ENCODE results near the gene MYRFL.
"Not testable (repeated sequence)": the region's sequence is repeated elsewhere in the genome, so short reads cannot be mapped to it uniquely, and the experiment has no call there.

MYRFL gene

GRCh38 chr12:69824966-69825560, at the start of gene MYRFL:
Gene MYRFL, plus strand, starts transcription at chr12:69825227. Its CDS starts 291 bp downstream, at chr12:69825518.
- no peak for DNase-seq (ENCODE audit: low read depth)

DNA sequence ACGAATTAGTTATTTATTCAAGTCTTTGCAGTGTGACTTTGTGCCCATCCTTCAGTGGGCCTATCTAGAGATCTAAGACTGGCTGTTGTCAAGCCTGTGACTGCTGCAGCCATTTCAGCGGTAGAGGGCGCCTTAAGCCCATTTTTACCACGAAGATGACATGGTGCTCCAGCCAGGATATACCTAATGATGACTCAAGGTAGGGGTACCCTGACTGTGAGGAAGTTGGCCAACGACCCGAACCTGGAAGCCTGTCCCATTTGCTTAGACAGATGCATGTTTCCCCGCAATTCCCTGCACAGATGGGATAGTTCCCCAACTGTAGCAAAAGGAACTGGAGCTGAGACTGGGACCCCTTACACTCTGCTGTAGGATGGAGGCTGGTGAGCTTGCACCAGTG, 45.1 kb upstream of the MYRFL start:
- DNase-seq (ENCODE audit: low read depth): no peak

DNA sequence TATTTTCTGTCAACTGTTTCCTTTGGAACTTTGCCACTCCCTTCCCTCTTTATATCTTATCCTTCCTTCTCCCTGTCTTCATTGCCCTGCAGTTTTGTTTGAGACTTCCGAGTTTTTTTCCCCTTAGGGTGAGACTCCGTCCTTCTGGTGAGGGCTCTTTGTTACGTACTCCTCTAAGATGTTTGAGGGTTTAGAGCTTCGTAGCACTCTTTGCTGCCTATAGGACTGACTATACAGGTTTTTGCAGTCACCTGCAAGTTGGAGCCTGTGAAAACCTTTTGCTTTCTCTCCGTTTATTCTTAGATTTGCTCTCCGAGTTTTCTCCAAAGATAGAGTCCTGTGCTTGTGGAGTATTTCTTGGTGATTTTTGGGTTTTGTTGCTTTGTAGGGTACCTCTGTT, 41.7 kb upstream of the MYRFL start:
- no peak for DNase-seq (ENCODE audit: low read depth)

- no peak for DNase-seq (ENCODE audit: low read depth)
These were observed 35.7 kb upstream of the MYRFL start for GRCh38 chr12:69789351-69789750.

DNA sequence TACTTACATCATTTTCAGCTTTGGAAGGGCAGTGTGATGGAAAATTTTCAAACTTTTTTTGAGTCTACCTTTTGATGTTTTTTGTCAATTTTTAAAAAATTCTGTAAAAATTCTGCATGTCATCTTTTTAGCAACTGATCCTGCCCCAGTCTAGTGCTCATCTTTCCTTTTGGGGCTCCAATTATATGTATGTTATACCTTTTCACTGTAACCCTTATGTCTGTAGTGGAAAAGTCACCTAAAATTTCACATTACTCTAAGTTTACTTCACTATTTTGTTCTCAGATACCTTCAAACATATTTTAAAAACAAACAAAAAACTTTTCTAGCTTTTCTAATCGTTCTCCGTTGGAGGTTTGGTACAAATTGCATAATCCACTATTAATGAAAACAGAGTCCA, 32.5 kb upstream of the MYRFL start:
- DNase-seq (ENCODE audit: low read depth): no peak

DNA sequence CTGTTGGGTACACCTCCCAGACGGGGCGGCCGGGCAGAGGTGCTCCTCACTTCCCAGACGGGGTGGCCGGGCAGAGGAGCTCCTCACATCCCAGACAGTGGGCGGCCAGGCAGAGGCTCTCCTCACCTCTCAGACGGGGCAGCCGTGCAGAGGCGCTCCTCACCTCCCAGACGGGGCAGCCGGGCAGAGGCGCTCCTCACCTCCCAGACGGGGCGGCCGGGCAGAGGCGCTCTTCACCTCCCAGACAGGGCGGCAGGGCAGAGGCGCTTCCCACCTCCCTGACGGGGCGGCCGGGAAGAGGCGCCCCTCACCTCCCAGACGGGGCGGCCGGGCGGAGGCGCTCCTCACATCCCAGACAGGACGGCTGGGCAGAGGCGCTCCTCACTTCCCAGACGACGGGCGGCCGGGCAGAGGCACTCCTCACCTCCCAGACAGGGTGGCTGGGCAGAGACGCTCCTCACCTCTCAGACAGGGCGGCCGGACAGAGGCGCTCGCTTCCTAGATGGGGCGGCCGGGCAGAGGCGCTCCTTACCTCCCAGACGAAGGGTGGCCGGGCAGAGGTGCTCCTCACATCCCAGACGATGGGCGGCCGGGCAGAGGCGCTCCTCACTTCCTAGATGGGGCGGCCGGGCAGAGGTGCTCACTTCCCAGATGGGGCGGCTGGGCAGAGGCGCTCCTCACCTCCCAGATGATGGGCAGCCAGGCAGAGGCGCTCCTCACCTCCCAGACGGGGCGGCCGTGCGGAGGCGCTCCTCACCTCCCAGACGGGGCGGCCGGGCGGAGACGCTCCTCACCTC, 17.7 kb upstream of the MYRFL start:
- DNase-seq (ENCODE audit: low read depth): not testable (repeated sequence)

GRCh38 chr12:69810870-69811498, 14.0 kb upstream of the MYRFL start:
- DNase-seq (ENCODE audit: low read depth): no peak

- no peak for DNase-seq (ENCODE audit: low read depth)
These were observed 8.9 kb upstream of the MYRFL start for GRCh38 chr12:69816082-69816481.

DNA sequence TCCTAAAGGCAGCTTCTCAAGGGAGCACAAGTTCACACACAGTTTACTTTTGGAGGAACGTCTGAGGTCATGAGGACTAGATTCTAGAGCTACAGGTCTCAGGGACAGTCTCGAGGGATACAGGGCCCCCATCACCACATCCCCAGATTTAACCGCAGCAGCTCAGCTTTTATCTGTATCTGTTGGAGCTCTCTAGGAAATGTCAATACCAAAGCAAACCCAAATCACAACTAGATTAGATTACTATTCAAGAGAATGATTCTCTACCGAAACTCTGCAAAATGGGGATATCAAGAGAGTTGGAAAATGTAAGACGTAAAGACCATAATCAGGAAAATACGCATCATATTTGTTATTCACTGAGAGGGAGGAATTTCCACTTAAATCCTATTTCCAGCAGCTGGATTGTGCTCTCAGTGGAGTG, 4.0 kb upstream of the MYRFL start:
- DNase-seq (ENCODE audit: low read depth): no peak

DNA sequence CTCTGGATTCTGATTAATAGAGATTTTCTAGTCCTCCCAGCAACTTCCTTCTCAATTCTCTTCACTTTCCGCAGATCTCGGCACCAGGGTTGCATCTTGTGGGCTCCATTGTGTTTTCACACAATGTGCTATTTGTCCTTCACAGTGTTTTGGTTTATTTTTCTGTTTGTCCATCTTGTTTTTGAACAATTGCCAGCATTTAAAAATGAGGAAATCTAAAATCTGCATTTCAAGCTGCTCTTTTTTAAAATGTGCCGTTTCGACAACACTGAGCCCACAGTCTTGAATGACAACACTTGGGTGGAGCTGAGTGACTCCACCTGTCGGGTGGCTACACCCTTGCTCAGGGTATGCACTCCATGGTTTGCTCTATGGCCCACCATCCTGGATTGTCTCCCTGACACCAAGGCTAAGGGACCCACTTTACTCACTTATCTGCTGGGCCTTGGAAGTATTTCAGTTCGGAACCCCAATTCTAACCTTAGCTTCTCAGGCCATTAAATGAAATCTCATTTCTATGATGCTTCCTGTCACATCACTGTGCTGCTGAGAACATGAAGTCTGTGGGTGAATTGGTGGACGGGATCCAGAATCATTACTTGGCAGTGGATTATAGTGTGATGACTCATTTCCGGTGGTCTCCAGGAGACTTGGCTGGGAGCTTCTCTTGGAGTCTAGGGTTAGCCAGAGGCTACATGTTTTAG, 3.4 kb upstream of the MYRFL start:
- DNase-seq (ENCODE audit: low read depth): no peak

DNA sequence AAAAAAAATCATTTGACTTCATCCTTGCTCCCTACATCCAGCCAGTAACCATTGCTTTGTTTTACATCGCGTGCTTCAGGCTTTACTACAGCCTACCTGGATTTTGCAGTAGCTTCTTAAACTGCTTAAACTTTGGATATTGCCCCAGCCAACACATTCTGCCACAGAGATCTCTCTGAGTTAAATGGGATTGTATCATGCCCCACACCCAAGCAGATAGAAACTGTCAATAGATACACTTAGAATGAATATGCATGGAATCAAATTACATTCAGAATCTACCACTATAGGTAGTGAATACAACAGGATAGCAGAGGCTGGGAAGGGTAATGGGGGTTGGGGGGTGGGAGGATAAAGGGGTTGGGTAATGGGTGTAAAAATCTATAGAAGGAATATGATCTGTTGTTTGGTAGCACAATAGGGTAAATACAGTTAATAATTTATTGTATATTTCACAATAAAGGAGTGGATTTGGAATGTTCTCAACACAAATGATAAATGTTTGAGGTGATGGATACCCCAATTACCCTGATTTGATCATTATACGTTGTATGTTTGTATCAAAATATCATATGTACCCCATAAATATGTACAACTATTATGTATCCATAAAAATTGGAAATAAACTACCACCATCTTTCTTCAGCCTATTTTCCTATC, 2.7 kb upstream of the MYRFL start:
- DNase-seq (ENCODE audit: low read depth): no peak

- DNase-seq (ENCODE audit: low read depth): no peak
These were observed 999 bp upstream of the MYRFL start for GRCh38 chr12:69824028-69824427.

DNA sequence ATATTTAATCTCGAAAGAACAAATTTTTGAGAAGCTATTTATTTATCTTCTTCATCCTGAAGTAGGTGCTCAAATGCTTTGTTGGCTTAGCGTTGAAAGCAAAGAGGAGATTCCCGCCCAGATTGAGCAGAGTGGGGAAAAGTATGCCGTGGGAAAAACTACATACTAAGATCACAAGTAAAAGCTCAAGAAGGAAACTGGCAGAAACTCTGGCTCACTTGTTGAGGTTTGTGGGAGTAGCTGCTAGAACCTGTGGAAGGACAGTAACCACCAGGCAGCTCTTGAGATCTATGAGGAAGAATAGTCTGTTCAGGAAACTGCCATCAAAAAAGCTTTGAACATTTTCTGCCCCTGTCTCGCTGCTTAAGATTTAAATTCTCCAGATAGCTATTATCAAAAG, 3.9 kb downstream of the MYRFL start:
- DNase-seq (ENCODE audit: low read depth): no peak

DNA sequence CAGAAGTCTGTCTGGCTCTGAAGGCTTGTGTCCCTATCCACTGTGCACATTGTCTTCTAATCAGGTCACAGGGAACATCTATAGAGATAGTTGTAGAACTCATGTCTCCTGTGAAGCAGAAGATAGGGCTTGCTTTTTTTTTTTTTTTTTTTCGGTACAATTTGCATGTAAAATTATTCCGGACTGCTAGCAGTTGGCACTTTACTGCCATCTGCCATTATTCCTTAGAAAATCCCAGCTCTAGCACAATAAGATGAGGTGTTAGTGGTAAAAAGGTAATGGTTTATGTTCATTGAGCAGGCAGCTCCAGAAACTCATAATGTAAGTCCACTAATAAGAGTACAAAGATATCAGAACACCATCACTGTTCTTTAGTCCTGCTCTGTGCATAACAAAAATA, 8.7 kb downstream of the MYRFL start:
- no peak for DNase-seq (ENCODE audit: low read depth)

DNA sequence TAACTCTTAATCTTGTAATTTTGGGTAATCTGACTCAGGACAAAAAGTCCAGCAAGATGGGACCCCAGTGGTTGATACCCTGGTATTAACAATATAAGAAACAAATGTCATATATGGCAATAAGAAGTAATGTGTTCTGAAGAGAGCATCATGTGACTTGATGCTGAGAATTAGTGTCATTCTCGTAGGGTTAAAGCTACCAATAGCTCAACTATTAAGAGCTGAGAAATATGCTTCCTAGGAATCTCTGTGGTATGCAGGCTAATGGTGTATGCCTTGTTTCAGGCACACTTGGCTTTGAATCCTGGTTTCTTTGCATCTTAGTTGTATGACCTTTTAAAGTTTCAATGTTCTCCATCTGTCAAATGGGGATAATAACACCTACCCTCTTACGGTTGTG, 9.1 kb downstream of the MYRFL start:
- no peak for DNase-seq (ENCODE audit: low read depth)

DNA sequence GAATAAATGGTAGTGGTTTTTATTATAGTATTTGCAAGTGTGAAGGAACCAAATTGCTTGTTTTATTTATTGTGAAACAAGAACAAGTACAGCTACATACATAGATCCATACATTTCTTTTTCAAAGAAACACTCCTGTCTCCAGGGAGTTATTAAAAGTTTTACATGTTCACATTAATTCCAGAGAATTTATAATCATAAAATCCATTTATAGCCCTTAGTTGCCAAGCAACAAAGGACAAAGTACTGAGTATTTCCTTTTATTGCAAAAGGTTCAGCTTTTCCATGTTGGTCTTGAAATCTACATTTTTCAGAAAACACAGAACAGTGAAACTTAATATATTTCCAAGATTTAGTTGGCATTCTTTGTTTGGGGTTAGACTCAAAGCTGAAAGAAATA, 9.5 kb downstream of the MYRFL start:
- DNase-seq (ENCODE audit: low read depth): no peak

DNA sequence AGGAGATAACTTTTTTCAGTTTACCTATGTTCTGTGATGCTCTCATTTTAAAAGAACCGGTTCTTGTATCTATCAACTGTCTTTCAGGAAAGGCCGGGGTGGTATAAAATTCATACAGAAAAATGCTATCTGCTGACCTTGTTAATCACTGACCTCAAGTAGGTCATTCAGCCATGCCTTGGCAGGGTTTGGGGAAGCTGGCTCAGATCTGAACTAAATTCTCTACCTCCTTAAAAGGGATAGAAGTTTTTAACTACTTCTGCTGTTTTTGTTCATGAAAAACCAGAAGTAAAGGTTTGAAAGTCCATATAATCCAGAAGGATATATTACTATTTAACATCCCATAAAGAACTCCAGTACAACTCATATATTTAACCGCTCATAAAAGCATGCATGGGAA, 10.1 kb downstream of the MYRFL start:
- DNase-seq (ENCODE audit: low read depth): no peak

DNA sequence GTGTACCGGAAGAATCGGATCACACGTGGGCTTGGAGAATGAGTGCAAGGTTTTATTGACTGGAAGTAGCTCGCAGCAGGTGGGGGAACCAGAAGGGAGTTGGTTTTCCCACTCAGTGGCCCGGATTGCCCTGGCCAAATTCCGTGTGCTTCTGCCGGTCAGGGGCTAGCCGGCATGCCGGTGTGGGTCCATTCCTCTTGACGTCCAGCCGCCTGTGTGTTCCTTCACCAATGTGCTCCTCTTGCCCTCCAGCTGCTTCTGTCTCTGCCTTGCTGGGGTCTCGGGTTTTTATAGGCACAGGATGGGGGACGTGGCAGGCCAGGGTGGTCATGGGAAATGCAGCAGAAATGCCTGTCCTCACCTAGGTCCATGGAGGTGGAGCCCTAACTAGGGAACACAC, 11.0 kb downstream of the MYRFL start:
- no peak for DNase-seq (ENCODE audit: low read depth)

- DNase-seq (ENCODE audit: low read depth): no peak
These were observed 12.2 kb downstream of the MYRFL start for GRCh38 chr12:69837191-69837590.

DNA sequence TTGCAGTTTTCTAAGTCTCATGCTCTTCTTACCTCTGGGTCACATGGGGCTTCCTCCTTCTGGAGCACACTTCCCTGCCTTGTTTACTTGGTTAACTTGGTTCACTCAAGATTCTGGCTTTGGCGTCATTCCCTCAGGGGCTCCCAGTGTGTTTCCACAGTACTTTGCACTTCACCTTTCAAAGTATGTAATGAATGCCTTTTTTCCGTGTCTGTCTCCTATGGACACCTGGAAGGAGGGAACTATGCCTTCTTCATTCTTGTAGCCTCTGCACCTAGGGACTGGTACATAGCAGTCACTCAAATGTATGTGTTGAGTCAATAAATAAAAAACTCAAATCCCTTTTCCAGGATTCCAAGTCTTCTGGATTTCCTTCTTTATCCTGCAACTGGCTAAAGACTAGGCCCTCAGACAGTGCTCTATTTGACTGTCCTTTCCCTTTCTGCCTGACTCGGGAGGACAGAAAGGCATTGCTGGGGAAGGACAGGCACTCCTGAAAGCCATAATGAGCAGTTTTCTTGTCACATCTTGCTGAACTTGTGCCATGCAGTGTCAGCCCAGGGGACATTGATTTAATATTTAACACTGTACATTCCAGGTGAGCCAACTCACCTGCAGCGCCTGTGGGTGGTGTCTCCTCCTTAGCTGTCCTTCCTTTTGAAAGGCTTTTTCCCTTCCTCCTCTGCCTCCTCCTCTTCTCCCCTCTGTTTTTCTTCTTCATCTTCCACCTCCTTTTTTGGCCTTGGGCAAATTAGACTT, 12.8 kb downstream of the MYRFL start:
- DNase-seq (ENCODE audit: low read depth): no peak

GRCh38 chr12:69840727-69841126, 15.7 kb downstream of the MYRFL start:
- no peak for DNase-seq (ENCODE audit: low read depth)

DNA sequence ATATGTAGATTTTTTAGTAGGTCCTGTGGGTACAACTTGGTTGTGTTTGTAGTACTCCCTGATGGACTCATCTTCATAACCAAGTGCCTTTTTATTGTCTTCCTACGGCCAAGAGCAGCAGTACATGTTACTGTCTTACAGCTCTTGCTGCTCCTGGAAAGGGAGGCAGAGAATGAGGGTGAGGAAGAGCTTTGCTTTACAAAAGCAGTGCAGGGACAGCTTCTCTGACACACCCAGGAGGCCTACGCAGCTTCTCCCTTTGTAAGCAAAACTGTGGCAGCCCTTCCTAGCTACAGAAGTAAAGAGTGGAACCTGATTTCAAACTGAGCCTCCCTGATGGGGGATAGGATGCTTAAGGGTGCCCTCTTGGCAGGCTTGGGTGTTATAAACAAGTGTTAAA, 18.6 kb downstream of the MYRFL start:
- no peak for DNase-seq (ENCODE audit: low read depth)
